Measurements from ENCODE around the gene RFX5.
"Not testable (repeated sequence)": the region's sequence is repeated elsewhere in the genome, so short reads cannot be mapped to it uniquely, and the experiment has no call there.

The RFX5 gene

GRCh38 chr1:151346769-151347522, at the start of gene RFX5:
Gene RFX5 (minus strand): TSS chr1:151347252. CDS start chr1:151346320, 932 bp downstream.
- in situ Hi-C loops (cut with MboI; ENCODE audit: low sequenced_read_pairs), result no loop called here

- in situ Hi-C loops (cut with MboI; ENCODE audit: low sequenced_read_pairs), result not testable (repeated sequence)
Measured at GRCh38 chr1:151396265-151396664, 49.2 kb upstream of the RFX5 start.

GRCh38 chr1:151393583-151393982, 46.5 kb upstream of the RFX5 start:
- in situ Hi-C loops (cut with MboI; ENCODE audit: low sequenced_read_pairs), result no loop called here

GRCh38 chr1:151391079-151391563, 44.1 kb upstream of the RFX5 start:
- in situ Hi-C loops (cut with MboI; ENCODE audit: low sequenced_read_pairs), result no loop called here

- in situ Hi-C loops (cut with MboI; ENCODE audit: low sequenced_read_pairs), result not testable (repeated sequence)
Measured at GRCh38 chr1:151390221-151391078, 43.4 kb upstream of the RFX5 start.

GRCh38 chr1:151386002-151386401, 39.0 kb upstream of the RFX5 start:
- in situ Hi-C loops (cut with MboI; ENCODE audit: low sequenced_read_pairs), result no loop called here

- in situ Hi-C loops (cut with MboI; ENCODE audit: low sequenced_read_pairs), result no loop called here
Measured at GRCh38 chr1:151384584-151384983, 37.5 kb upstream of the RFX5 start.

- in situ Hi-C loops (cut with MboI; ENCODE audit: low sequenced_read_pairs), result no loop called here
Measured at GRCh38 chr1:151377150-151377884, 30.3 kb upstream of the RFX5 start.

- in situ Hi-C loops (cut with MboI; ENCODE audit: low sequenced_read_pairs), result no loop called here
Measured at GRCh38 chr1:151373196-151373595, 26.1 kb upstream of the RFX5 start.

- in situ Hi-C loops (cut with MboI; ENCODE audit: low sequenced_read_pairs), result no loop called here
Measured at GRCh38 chr1:151372058-151372934, 25.2 kb upstream of the RFX5 start, which contains the start of gene SELENBP1. Gene SELENBP1 (minus strand): TSS chr1:151372705. CDS start chr1:151372641, 64 bp downstream.

- in situ Hi-C loops (cut with MboI; ENCODE audit: low sequenced_read_pairs), result no loop called here
Measured at GRCh38 chr1:151371370-151372057, 24.5 kb upstream of the RFX5 start.

- in situ Hi-C loops (cut with MboI; ENCODE audit: low sequenced_read_pairs), result no loop called here
Measured at GRCh38 chr1:151370211-151370911, 23.3 kb upstream of the RFX5 start.

- in situ Hi-C loops (cut with MboI; ENCODE audit: low sequenced_read_pairs), result no loop called here
Measured at GRCh38 chr1:151369621-151370048, 22.6 kb upstream of the RFX5 start.

GRCh38 chr1:151369302-151369610, 22.2 kb upstream of the RFX5 start:
- in situ Hi-C loops (cut with MboI; ENCODE audit: low sequenced_read_pairs), result no loop called here

GRCh38 chr1:151368393-151369301, 21.6 kb upstream of the RFX5 start:
- in situ Hi-C loops (cut with MboI; ENCODE audit: low sequenced_read_pairs), result no loop called here

GRCh38 chr1:151367658-151368392, 20.8 kb upstream of the RFX5 start:
- in situ Hi-C loops (cut with MboI; ENCODE audit: low sequenced_read_pairs), result no loop called here

GRCh38 chr1:151364996-151365395, 17.9 kb upstream of the RFX5 start:
- in situ Hi-C loops (cut with MboI; ENCODE audit: low sequenced_read_pairs), result no loop called here

All from HL-60/S4 treated with phorbol 12-myristate 13-acetate at 8.2 ng/mL for 4 days and 3 days (cell line).